ENCODE data around the gene SOX9.

- TF ChIP-seq CTCF (IDR thresholded peaks at IDR 0.05) (no peak), POLR2A (IDR thresholded peaks at IDR 0.05) (no peak)
Measured at GRCh38 chr17:72095316-72095715, 25.5 kb upstream of the SOX9 start.

Data from lower leg skin (tissue), 3 donors.